ENCODE data around the gene RAD51B.

DNA sequence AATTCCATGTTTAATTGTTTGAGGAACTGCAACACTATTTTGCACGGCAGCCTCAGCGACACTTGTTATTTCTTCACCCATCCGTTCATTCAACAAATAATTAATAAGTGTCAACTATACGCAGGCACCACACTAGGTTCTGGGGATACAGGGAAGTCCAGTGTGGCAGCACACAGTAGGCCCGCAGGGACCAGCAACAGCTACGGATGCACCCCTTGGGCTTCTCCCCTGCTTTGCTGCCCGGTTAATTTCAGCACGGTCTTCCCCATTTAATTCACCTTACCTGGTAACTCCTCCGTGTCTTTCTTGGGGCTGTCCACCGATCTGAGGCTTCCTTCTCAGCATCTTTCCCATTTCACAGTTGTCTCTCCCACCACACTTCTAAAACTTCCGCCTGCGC lies 925.0 kb downstream of the RAD51B start:
- TF ChIP-seq CTCF (IDR thresholded peaks at IDR 0.05) = no peak
- no peak for TF ChIP-seq POLR2A (IDR thresholded peaks at IDR 0.05)

All from thyroid gland (tissue), 4 donors.